Measurements from ENCODE around the gene GLB1L. TPM values are rescaled to one million over a fixed set of nuclear protein-coding genes. Genes with fewer than 3 reads are reported as not detected.

Gene GLB1L
- total RNA-seq, 2 donors from 2014 or later, result 2.1 to 2.5 TPM

DNA sequence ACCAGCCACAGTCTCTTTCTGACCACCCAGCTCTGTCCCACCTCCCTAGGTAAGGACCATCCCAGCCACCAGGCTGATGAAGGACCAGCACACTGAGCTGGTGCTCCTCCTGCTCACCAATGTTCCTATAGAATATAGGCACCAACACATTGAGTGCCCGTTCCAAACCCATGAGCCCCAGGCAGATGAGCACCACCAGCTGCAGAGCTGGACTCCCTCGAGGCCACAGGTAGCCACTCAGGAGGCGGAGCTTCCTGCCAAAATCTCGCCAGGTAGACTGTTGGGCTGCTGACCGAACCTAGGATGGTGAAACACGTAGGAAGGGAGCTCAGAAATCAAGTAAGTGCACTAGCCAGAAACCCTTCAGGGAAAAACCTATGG, 28.7 kb downstream of the GLB1L start:
- no peak for DNase-seq
- Histone ChIP-seq H3K36me3 (no peaks in the 10 kb centered on the region), H3K27ac (no peak overlapping the region), H3K27me3 (no peaks in the 10 kb centered on the region), H3K4me3 (no peak overlapping the region), H3K4me1 (peaks cover 6% of the 10 kb centered on the region), H3K9ac (ENCODE audit: low read depth in 2 of 2, low read length in 2 of 2) (no peak overlapping the region), H3K9me3 (no peaks in the 10 kb centered on the region)
- intact Hi-C loops (cut with DNase I), result loop anchor here (5.0 kb wide), 1 partner anchor 44 kb away; the partner anchor contains the start of gene SLC23A3
- TF ChIP-seq, protein P1, sequence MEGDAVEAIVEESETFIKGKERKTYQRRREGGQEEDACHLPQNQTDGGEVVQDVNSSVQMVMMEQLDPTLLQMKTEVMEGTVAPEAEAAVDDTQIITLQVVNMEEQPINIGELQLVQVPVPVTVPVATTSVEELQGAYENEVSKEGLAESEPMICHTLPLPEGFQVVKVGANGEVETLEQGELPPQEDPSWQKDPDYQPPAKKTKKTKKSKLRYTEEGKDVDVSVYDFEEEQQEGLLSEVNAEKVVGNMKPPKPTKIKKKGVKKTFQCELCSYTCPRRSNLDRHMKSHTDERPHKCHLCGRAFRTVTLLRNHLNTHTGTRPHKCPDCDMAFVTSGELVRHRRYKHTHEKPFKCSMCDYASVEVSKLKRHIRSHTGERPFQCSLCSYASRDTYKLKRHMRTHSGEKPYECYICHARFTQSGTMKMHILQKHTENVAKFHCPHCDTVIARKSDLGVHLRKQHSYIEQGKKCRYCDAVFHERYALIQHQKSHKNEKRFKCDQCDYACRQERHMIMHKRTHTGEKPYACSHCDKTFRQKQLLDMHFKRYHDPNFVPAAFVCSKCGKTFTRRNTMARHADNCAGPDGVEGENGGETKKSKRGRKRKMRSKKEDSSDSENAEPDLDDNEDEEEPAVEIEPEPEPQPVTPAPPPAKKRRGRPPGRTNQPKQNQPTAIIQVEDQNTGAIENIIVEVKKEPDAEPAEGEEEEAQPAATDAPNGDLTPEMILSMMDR (IDR thresholded peaks at IDR 0.05), result no peak

DNA sequence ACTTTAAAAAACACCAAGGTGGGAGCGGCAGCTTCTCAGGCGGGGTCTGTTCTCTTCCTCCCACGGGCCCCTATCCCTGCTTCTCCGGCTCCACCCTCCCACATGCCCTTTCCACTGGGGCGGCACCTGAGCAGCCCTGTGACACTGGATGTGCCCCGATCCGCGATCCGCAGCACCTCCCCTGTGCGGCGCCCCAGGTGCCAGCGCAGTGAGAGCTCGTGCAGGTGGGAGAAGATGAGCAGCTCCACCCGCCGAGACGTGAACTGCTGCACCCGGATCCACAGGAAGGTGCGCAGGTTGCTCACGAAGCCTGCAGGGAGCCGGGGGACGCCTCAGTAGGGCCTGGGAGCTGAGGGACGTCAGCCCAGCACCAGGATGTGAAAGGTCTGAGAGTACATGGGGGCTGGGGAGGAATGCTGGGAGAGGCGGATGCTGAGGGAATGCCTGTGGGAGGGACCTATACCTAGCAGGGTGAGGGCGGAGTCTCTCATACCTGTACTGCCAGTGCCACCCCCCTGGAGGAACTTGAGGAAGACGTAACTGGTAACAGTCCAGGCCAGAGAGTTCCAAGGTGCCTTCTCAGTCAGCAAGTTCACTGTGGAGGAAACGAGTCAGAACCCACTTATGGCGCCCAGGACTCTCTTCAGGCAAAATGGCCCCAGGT, 29.2 kb downstream of the GLB1L start:
- H3K36me3 ChIP-seq, result no peaks in the 10 kb centered on the region
- peaks cover 6% of the 10 kb centered on the region for H3K4me1 ChIP-seq
- no peaks in the 10 kb centered on the region for H3K27me3 ChIP-seq
- DNase-seq, result no peak
- H3K4me3 ChIP-seq, result no peak overlapping the region
- no peak overlapping the region for H3K27ac ChIP-seq
- TF ChIP-seq, protein P1 (IDR thresholded peaks at IDR 0.05), result no peak
- intact Hi-C loops (cut with DNase I), result loop anchor here (5.0 kb wide), 1 partner anchor 44 kb away; the partner anchor contains the start of gene SLC23A3
- H3K9ac ChIP-seq (ENCODE audit: low read depth in 2 of 2, low read length in 2 of 2), result no peak overlapping the region
- no peaks in the 10 kb centered on the region for H3K9me3 ChIP-seq

DNA sequence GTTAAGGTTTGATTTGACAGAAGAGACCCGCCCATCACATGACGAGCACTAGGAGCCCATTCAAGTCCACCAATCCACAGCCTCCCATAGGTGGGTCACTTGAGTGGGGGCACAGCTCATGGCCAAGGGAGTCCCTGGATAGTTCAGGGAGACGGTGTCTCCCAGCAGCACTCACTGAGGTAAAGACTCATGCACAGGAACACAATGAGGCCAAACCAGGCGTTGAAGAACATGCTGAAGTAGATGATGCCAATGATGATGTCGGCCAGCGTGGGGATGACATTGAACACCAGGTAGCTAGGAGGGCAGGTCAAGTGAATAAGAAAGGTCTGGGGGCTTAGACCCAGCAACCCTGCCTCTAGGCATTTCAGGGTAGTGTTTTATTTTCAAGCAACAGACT, 30.5 kb downstream of the GLB1L start:
- TF ChIP-seq, protein P1 (IDR thresholded peaks at IDR 0.05), result no peak
- H3K9me3 ChIP-seq, result no peaks in the 10 kb centered on the region
- no peak overlapping the region for H3K4me3 ChIP-seq
- no peaks in the 10 kb centered on the region for H3K27me3 ChIP-seq
- no peak overlapping the region for H3K27ac ChIP-seq
- intact Hi-C loops (cut with DNase I), result loop anchor here (5.0 kb wide), 1 partner anchor 42 kb away; the partner anchor contains the start of gene SLC23A3
- no peak overlapping the region for H3K9ac ChIP-seq (ENCODE audit: low read depth in 2 of 2, low read length in 2 of 2)
- no peaks in the 10 kb centered on the region for H3K36me3 ChIP-seq
- H3K4me1 ChIP-seq, result peaks cover 6% of the 10 kb centered on the region
- DNase-seq, result no peak

DNA sequence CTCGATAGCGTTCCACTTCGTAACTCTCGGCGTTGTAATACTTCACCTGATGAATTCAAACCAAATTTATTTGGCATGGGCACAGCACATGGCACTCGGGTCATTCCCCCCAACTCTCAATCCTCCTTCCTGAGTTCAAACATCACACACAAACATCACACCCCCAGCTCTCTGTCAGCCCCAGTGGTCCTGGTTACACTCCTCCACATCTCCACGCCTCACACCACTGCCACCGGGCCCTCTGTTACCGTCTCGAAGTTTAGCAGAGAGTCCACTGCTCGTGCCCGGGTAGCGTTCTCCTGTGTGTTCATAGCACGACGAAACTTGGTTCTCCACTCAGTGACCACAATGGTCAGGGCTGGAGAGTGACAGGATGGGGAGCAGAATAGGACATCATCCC, 31.1 kb downstream of the GLB1L start:
- H3K9ac ChIP-seq (ENCODE audit: low read depth in 2 of 2, low read length in 2 of 2), result no peak overlapping the region
- no peak overlapping the region for H3K4me3 ChIP-seq
- DNase-seq, result no peak
- H3K27ac ChIP-seq, result no peak overlapping the region
- intact Hi-C loops (cut with DNase I), result no loop called here
- TF ChIP-seq, protein P1 (IDR thresholded peaks at IDR 0.05), result no peak
- peaks cover 2% of the 10 kb centered on the region for H3K4me1 ChIP-seq
- no peaks in the 10 kb centered on the region for H3K9me3 ChIP-seq
- no peaks in the 10 kb centered on the region for H3K36me3 ChIP-seq
- H3K27me3 ChIP-seq, result no peaks in the 10 kb centered on the region

DNA sequence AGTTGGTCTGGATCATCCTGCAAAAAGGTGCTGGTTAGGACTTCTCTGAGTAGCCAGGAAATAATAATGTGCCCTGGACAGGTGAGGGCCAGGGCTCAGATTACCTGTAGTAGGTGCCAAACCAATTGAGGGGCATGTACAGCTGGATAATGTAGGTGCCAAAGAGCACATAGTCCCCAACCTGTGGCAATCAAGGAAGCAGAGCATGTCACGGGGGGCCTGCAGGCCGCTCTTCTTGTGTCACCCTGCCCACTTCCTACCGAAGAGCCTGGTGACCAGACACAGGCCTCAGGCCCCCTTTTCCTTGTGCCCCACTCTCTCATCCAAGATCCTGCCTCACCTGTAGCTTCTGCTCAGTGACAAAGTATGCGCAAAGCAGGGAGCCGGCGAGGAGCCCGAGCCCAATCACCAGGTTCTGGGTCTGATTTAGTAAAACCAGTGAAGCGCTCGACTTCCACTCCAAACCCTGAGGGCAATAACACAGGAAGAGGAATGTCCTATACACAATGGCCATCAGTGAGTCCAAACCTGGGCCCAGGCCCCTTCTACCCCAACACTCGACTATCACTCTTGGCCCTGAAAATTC, 31.7 kb downstream of the GLB1L start:
- no peak overlapping the region for H3K9ac ChIP-seq (ENCODE audit: low read depth in 2 of 2, low read length in 2 of 2)
- no peak for DNase-seq

More for the DNA sequence above, 31.7 kb downstream of the GLB1L start:
- no peaks in the 10 kb centered on the region for H3K4me1 ChIP-seq
- no peaks in the 10 kb centered on the region for H3K36me3 ChIP-seq
- intact Hi-C loops (cut with DNase I), result no loop called here
- H3K4me3 ChIP-seq, result no peak overlapping the region
- TF ChIP-seq, protein P1 (IDR thresholded peaks at IDR 0.05), result no peak
- no peaks in the 10 kb centered on the region for H3K27me3 ChIP-seq
- no peak overlapping the region for H3K27ac ChIP-seq
- H3K9me3 ChIP-seq, result no peaks in the 10 kb centered on the region

All from colonic mucosa (tissue), 4 donors.